Body of pancreas (tissue), 4 donors: ENCODE measurements around the gene FOXO3.

Experiments used
- CTCF ChIP-seq, 7 experiments: fragments of 450-650 bp in 4 of 7; fragments of 200-600 bp in 3 of 7; sonication (generic) in 3 of 7; IDR thresholded peaks; one replicate each; pipeline ENCODE4 v1.5.1; 2016 to 2019; ENCODE audit warnings: antibody characterized with exemption in 7 of 7
- POLR2A ChIP-seq, 3 donors: fragments of 450-650 bp; IDR thresholded peaks; one replicate each; pipeline ENCODE4 v1.6.1; 2016; ENCODE audit warnings: antibody characterized with exemption in 3 of 3, mild to moderate bottlenecking in 2 of 3

GRCh38 chr6:108578166-108578565, 17.4 kb downstream of the FOXO3 start:
- no peak for TF ChIP-seq CTCF (IDR thresholded peaks at IDR 0.05)
- TF ChIP-seq POLR2A (IDR thresholded peaks at IDR 0.05) = no peak
